Measurements from ENCODE around the gene SH3RF2.

The SH3RF2 gene

GRCh38 chr5:146039420-146039819 lies 103.0 kb downstream of the SH3RF2 start:
- DNase-seq (ENCODE audit: low read depth in 2 of 2, low spot score in 1 of 2), result no peak

- DNase-seq (ENCODE audit: low read depth in 2 of 2, low spot score in 1 of 2), result no peak
Observed at GRCh38 chr5:146040527-146040926, 104.1 kb downstream of the SH3RF2 start.

- no peak for DNase-seq (ENCODE audit: low read depth in 2 of 2, low spot score in 1 of 2)
Observed at GRCh38 chr5:146041180-146041789, 104.9 kb downstream of the SH3RF2 start.

GRCh38 chr5:146042628-146043279 lies 106.4 kb downstream of the SH3RF2 start:
- no peak for DNase-seq (ENCODE audit: low read depth in 2 of 2, low spot score in 1 of 2)

GRCh38 chr5:146043722-146044121 lies 107.3 kb downstream of the SH3RF2 start:
- no peak for DNase-seq (ENCODE audit: low read depth in 2 of 2, low spot score in 1 of 2)

- DNase-seq (ENCODE audit: low read depth in 2 of 2, low spot score in 1 of 2), result no peak
Observed at GRCh38 chr5:146047396-146047795, 111.0 kb downstream of the SH3RF2 start.

- DNase-seq (ENCODE audit: low read depth in 2 of 2, low spot score in 1 of 2), result no peak
Observed at GRCh38 chr5:146048994-146049703, 112.8 kb downstream of the SH3RF2 start.

- no peak for DNase-seq (ENCODE audit: low read depth in 2 of 2, low spot score in 1 of 2)
Observed at GRCh38 chr5:146049704-146050026, 113.3 kb downstream of the SH3RF2 start.

- no peak for DNase-seq (ENCODE audit: low read depth in 2 of 2, low spot score in 1 of 2)
Observed at GRCh38 chr5:146050086-146050485, 113.7 kb downstream of the SH3RF2 start.

GRCh38 chr5:146051678-146052077 lies 115.3 kb downstream of the SH3RF2 start:
- no peak for DNase-seq (ENCODE audit: low read depth in 2 of 2, low spot score in 1 of 2)

GRCh38 chr5:146052780-146053179 lies 116.4 kb downstream of the SH3RF2 start:
- no peak for DNase-seq (ENCODE audit: low read depth in 2 of 2, low spot score in 1 of 2)

- DNase-seq (ENCODE audit: low read depth in 2 of 2, low spot score in 1 of 2), result no peak
Observed at GRCh38 chr5:146055432-146055831, 119.1 kb downstream of the SH3RF2 start.

GRCh38 chr5:146059460-146060220 lies 123.3 kb downstream of the SH3RF2 start:
- no peak for DNase-seq (ENCODE audit: low read depth in 2 of 2, low spot score in 1 of 2)

GRCh38 chr5:146060221-146060585 lies 123.8 kb downstream of the SH3RF2 start:
- no peak for DNase-seq (ENCODE audit: low read depth in 2 of 2, low spot score in 1 of 2)

- no peak for DNase-seq (ENCODE audit: low read depth in 2 of 2, low spot score in 1 of 2)
Observed at GRCh38 chr5:146066968-146067367, 130.6 kb downstream of the SH3RF2 start.

GRCh38 chr5:146068206-146068605 lies 131.8 kb downstream of the SH3RF2 start:
- no peak for DNase-seq (ENCODE audit: low read depth in 2 of 2, low spot score in 1 of 2)

GRCh38 chr5:146068977-146069779 lies 132.8 kb downstream of the SH3RF2 start:
- DNase-seq (ENCODE audit: low read depth in 2 of 2, low spot score in 1 of 2), result no peak

- no peak for DNase-seq (ENCODE audit: low read depth in 2 of 2, low spot score in 1 of 2)
Observed at GRCh38 chr5:146069780-146070099, 133.4 kb downstream of the SH3RF2 start.

- DNase-seq (ENCODE audit: low read depth in 2 of 2, low spot score in 1 of 2), result no peak
Observed at GRCh38 chr5:146070746-146071145, 134.4 kb downstream of the SH3RF2 start.

GRCh38 chr5:146071171-146071570 lies 134.8 kb downstream of the SH3RF2 start:
- no peak for DNase-seq (ENCODE audit: low read depth in 2 of 2, low spot score in 1 of 2)

- no peak for DNase-seq (ENCODE audit: low read depth in 2 of 2, low spot score in 1 of 2)
Observed at GRCh38 chr5:146072595-146072994, 136.2 kb downstream of the SH3RF2 start.
